Chondrocyte (in vitro differentiated cells): ENCODE measurements around the gene PCDH12. TPM values are rescaled to one million over a fixed set of nuclear protein-coding genes. Genes with fewer than 3 reads are reported as not detected.

Source experiments
- DNase-seq: peaks from one replicate; pipeline ENCODE4 v3.0.0; 2021; ENCODE audit warnings: mixed read lengths, low spot score
- H3K27ac Mint-ChIP-seq: one replicate; pipeline ENCODE4 v1.8.0; 2021; ENCODE audit warnings: mild to moderate bottlenecking, moderate library complexity, mixed read lengths; ENCODE audit not compliant: unreplicated experiment
- H3K27me3 Mint-ChIP-seq: 2 replicates; pipeline ENCODE4 v1.8.0; 2021; ENCODE audit warnings: low read depth, mixed read lengths
- H3K36me3 Mint-ChIP-seq: 2 replicates; pipeline ENCODE4 v1.8.0; 2021; ENCODE audit warnings: low read depth, mixed read lengths
- H3K4me1 Mint-ChIP-seq: 2 replicates; pipeline ENCODE4 v1.8.0; 2021; ENCODE audit warnings: low read depth, mild to moderate bottlenecking, mixed read lengths
- H3K4me3 Mint-ChIP-seq: one replicate; pipeline ENCODE4 v1.8.0; 2021; ENCODE audit warnings: mild to moderate bottlenecking, moderate library complexity, mixed read lengths; ENCODE audit not compliant: unreplicated experiment
- H3K9me3 Mint-ChIP-seq: 2 replicates; pipeline ENCODE4 v1.8.0; 2021; ENCODE audit warnings: low read depth, mixed read lengths
- total RNA-seq: library from RNA; stranded (reverse); gene quantifications from 3 replicates; pipeline ENCODE4 v1.2.1, GENCODE V29; 2021
- TF ChIP-seq, protein P1 (sequence below): fragments of 200-600 bp; sonication (generic); IDR thresholded peaks from 2 replicates; pipeline ENCODE4 v1.5.0; 2021; ENCODE audit warnings: antibody characterized with exemption, mild to moderate bottlenecking, moderate library complexity

The PCDH12 gene
- total RNA-seq, 1 donor from 2014 or later, result 0.02 TPM

DNA sequence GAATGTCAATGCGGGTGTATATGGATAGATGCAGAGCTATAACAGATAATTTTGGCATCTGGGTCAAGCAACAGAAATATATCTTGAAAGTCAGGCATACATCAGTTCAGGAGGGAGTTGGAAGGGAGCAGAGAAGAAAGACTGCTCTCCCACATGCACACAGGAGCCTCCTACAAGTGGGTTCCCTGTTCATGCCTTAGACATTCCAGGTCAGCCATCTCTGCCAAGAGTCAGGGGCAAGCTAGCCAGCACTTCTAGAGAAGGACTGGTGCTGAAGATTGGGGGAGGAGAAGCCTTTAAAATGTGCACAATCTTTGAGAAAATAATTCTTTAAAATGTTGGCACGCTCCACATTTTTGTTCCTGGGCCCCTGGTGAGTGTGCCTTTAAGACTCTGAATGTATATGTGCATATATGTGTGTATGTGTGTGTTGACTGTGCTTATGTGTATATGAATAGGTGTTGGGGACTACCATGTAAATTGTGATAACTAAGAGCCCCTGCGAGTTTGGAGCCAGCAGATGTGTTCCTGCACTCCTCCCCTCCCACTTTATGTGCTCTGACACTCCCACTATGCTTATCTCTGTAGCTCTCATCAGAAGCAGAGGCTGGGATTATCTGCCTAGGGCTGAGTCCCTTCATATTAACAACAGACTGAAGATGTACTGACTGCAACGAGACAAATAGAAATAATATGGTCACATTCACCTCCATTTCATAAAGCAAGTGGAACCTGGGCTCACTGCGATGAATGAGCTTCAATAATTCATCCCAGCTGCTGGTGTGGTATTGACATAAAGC lies 55.8 kb downstream of the PCDH12 start:
- TF ChIP-seq, protein P1, sequence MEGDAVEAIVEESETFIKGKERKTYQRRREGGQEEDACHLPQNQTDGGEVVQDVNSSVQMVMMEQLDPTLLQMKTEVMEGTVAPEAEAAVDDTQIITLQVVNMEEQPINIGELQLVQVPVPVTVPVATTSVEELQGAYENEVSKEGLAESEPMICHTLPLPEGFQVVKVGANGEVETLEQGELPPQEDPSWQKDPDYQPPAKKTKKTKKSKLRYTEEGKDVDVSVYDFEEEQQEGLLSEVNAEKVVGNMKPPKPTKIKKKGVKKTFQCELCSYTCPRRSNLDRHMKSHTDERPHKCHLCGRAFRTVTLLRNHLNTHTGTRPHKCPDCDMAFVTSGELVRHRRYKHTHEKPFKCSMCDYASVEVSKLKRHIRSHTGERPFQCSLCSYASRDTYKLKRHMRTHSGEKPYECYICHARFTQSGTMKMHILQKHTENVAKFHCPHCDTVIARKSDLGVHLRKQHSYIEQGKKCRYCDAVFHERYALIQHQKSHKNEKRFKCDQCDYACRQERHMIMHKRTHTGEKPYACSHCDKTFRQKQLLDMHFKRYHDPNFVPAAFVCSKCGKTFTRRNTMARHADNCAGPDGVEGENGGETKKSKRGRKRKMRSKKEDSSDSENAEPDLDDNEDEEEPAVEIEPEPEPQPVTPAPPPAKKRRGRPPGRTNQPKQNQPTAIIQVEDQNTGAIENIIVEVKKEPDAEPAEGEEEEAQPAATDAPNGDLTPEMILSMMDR, result no peak
- no peaks in the 10 kb centered on the region for H3K4me1 Mint-ChIP-seq
- DNase-seq, result no peak
- peaks cover 10% of the 10 kb centered on the region for H3K27me3 Mint-ChIP-seq
- H3K36me3 Mint-ChIP-seq, result no peaks in the 10 kb centered on the region
- H3K9me3 Mint-ChIP-seq, result peaks cover 3% of the 10 kb centered on the region
- no peak overlapping the region for H3K27ac Mint-ChIP-seq
- no peak overlapping the region for H3K4me3 Mint-ChIP-seq

- Mint-ChIP-seq H3K4me1 (no peaks in the 10 kb centered on the region), H3K36me3 (peaks cover 2% of the 10 kb centered on the region), H3K9me3 (no peaks in the 10 kb centered on the region), H3K27ac (no peak overlapping the region), H3K27me3 (peaks cover 13% of the 10 kb centered on the region), H3K4me3 (no peak overlapping the region)
- no peak for DNase-seq
- TF ChIP-seq, protein P1, result no peak
Observed at GRCh38 chr5:141898448-141899049, 59.5 kb downstream of the PCDH12 start.

GRCh38 chr5:141897425-141897824 lies 60.6 kb downstream of the PCDH12 start:
- Mint-ChIP-seq H3K36me3 (peaks cover 2% of the 10 kb centered on the region), H3K4me3 (no peak overlapping the region), H3K4me1 (no peaks in the 10 kb centered on the region), H3K27ac (no peak overlapping the region), H3K27me3 (peaks cover 10% of the 10 kb centered on the region), H3K9me3 (no peaks in the 10 kb centered on the region)
- TF ChIP-seq, protein P1, result no peak
- DNase-seq, result no peak

Other genes starting within 250 kb of the PCDH12 start
- gene PCDH1, start 79.8 kb downstream of the PCDH12 start, total RNA-seq, result 10.9 to 85.4 TPM (median 82.9 TPM) in 3 replicates
- 43.8 to 52.4 TPM (median 45.0 TPM) in 3 replicates for gene DELE1, start 34.3 kb downstream of the PCDH12 start, total RNA-seq
- 80.4 to 83.6 TPM (median 83.5 TPM) in 3 replicates for gene RNF14, start 10.9 kb upstream of the PCDH12 start, total RNA-seq
- gene GNPDA1, start 54.8 kb upstream of the PCDH12 start, total RNA-seq, result 31.2 to 41.8 TPM (median 34.5 TPM) in 3 replicates
- 62.1 to 64.2 TPM (median 63.8 TPM) in 3 replicates for gene NDFIP1, start 150.6 kb upstream of the PCDH12 start, total RNA-seq